ENCODE data around the gene GLB1L. TPM values are rescaled to one million over a fixed set of nuclear protein-coding genes. Genes with fewer than 3 reads are reported as not detected.
"Not testable (repeated sequence)": the region's sequence is repeated elsewhere in the genome, so short reads cannot be mapped to it uniquely, and the experiment has no call there.

Gene GLB1L
- total RNA-seq, 2 donors from 2014 or later, result 4.7 to 4.9 TPM

GRCh38 chr2:219215871-219216534, 29.2 kb downstream of the GLB1L start:
- intact Hi-C loops (cut with DNase I), result loop anchor here (5.0 kb wide), 1 partner anchor 39 kb away; the partner anchor contains the start of genes CNPPD1 (in 2 of the 2) and RETREG2 (in 2 of the 2)
- DNase-seq (no peak), ATAC-seq (no peak)

- intact Hi-C loops (cut with DNase I), result loop anchor here (5.0 kb wide), 1 partner anchor 37 kb away; the partner anchor contains the start of genes CNPPD1 (in 2 of the 2) and RETREG2 (in 2 of the 2)
- DNase-seq, result no peak
- no peak for ATAC-seq
Observed at GRCh38 chr2:219214786-219215185, 30.5 kb downstream of the GLB1L start.

- no peak for ATAC-seq
- intact Hi-C loops (cut with DNase I), result no loop called here
Observed at GRCh38 chr2:219214141-219214540, 31.1 kb downstream of the GLB1L start.

DNA sequence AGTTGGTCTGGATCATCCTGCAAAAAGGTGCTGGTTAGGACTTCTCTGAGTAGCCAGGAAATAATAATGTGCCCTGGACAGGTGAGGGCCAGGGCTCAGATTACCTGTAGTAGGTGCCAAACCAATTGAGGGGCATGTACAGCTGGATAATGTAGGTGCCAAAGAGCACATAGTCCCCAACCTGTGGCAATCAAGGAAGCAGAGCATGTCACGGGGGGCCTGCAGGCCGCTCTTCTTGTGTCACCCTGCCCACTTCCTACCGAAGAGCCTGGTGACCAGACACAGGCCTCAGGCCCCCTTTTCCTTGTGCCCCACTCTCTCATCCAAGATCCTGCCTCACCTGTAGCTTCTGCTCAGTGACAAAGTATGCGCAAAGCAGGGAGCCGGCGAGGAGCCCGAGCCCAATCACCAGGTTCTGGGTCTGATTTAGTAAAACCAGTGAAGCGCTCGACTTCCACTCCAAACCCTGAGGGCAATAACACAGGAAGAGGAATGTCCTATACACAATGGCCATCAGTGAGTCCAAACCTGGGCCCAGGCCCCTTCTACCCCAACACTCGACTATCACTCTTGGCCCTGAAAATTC, 31.7 kb downstream of the GLB1L start:
- no peak for ATAC-seq
- intact Hi-C loops (cut with DNase I), result no loop called here
- no peak for DNase-seq

More at GRCh38 chr2:219214141-219214540, 31.1 kb downstream of the GLB1L start:
- no peak for DNase-seq

DNA sequence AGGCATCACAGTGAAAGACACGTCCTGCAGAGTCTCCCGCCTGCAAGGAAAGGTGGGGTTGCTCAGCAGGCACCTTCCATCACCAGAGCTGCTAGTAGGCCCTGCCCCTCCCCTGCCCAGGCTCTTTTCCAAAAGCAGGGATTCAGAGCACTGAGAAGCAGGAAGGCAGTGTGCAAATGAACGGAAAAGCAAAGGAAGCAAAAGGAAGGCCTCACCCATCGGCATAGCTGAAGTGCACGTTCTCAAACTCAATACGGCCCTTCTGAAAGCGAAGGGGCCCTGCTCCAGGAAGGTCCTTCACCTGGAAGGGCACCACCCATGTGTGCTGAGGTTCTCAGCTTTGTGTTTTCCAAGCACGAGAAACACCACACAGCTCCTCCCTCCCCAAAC, 32.2 kb downstream of the GLB1L start:
- ATAC-seq, result no peak
- intact Hi-C loops (cut with DNase I), result no loop called here

GRCh38 chr2:219210886-219211362, 34.3 kb downstream of the GLB1L start:
- DNase-seq, result no peak
- intact Hi-C loops (cut with DNase I), result no loop called here
- ATAC-seq, result no peak

More for the DNA sequence above, 32.2 kb downstream of the GLB1L start:
- DNase-seq, result no peak

GRCh38 chr2:219210196-219210885, 34.9 kb downstream of the GLB1L start:
- intact Hi-C loops (cut with DNase I), result no loop called here
- ATAC-seq (no peak), DNase-seq (no peak)

DNA sequence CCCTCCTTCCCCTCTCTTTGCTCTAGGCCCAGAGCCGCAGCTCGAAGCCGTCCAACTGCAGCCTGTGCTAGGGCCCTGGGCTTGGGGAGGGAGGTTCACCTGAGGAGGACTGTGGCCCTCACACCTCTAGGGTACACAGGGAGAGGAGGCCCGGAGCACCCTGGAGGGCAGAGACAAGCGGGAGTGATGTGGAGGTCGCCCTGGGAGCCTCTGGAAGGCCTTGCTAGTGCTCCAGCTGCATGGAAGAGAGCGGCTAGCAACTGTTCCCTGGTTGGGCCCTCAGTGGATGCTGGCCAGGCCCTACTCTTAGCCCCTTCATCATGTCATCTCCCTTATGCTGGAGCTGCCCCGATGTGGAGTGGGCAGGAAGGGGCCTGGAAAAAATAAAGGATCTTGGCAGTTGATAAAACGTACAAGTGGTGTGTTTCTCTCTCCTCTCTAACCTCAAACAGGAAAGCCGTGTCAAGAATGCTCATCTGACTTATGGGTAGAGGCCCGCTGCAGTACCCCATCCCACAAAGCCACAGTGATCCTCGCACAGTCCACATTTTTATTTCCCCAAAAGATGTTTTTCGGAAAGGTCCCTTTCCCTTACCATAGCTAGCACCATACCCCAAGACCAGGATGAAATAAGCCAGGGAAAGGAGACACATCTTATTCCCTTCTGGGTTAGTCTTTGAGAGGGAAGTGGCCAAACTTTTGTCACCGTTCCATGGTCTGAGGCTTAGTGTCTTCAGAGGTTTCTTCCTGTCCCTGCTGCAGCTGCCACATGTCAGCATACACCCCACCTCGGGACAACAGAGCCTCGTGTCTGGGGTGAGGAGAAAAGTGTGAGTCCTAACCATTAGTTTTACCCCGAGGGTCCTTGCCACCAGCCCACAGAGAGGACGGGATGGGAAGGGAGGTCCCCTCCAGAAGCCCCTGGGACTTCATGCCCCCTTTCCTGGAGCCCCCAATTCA, 35.7 kb downstream of the GLB1L start:
- intact Hi-C loops (cut with DNase I), result no loop called here
- no peak for ATAC-seq

GRCh38 chr2:219207884-219208740, 37.1 kb downstream of the GLB1L start:
- DNase-seq (no peak), ATAC-seq (no peak)
- intact Hi-C loops (cut with DNase I), result no loop called here

More for the DNA sequence above, 35.7 kb downstream of the GLB1L start:
- DNase-seq, result no peak

DNA sequence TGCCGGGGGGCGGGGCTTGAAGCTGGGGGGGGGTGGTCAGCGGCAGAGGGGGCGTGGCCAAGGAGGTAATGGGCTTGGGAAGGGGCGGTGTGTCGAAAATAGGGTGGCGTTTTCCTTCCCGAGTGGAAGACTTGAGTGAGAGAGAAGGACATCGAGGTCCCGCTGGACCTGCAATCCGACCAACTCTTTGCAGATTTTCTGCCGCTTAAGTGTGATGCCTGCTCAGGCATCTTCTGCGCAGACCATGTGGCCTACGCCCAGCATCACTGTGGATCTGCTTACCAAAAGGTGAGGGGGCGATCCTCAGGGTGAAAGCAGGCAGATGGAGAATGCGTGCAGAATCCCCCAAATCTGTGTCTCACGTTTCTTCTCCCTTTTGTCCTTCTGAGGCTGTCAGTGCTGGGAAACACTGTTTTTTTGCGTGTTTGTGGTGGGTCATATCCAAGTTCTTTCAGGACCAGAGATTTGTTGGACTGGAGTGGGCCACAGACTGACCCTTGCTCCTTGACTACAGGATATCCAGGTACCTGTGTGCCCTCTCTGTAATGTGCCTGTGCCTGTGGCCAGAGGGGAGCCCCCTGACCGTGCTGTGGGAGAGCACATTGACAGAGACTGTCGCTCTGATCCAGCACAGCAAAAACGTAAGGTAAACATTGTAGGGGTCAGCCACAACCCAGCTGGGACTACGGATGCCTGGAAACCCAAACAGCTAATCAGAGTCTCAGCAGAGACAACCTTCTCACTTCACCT, 37.9 kb downstream of the GLB1L start:
- DNase-seq (no peak), ATAC-seq (no peak)
- intact Hi-C loops (cut with DNase I), result no loop called here

- intact Hi-C loops (cut with DNase I), result no loop called here
- ATAC-seq, result peak; percentile 98
- DNase-seq, result peak; percentile 96
Observed at GRCh38 chr2:219206328-219207133, 38.7 kb downstream of the GLB1L start, which contains the start of gene ZFAND2B. Gene ZFAND2B, plus strand, starts transcription at chr2:219206782. Its CDS starts 206 bp downstream, at chr2:219206988.

GRCh38 chr2:219205981-219206327, 39.3 kb downstream of the GLB1L start:
- no peak for ATAC-seq
- intact Hi-C loops (cut with DNase I), result no loop called here

GRCh38 chr2:219205165-219205538, 40.1 kb downstream of the GLB1L start:
- ATAC-seq, result no peak
- intact Hi-C loops (cut with DNase I), result no loop called here

More at GRCh38 chr2:219205981-219206327, 39.3 kb downstream of the GLB1L start:
- no peak for DNase-seq

DNA sequence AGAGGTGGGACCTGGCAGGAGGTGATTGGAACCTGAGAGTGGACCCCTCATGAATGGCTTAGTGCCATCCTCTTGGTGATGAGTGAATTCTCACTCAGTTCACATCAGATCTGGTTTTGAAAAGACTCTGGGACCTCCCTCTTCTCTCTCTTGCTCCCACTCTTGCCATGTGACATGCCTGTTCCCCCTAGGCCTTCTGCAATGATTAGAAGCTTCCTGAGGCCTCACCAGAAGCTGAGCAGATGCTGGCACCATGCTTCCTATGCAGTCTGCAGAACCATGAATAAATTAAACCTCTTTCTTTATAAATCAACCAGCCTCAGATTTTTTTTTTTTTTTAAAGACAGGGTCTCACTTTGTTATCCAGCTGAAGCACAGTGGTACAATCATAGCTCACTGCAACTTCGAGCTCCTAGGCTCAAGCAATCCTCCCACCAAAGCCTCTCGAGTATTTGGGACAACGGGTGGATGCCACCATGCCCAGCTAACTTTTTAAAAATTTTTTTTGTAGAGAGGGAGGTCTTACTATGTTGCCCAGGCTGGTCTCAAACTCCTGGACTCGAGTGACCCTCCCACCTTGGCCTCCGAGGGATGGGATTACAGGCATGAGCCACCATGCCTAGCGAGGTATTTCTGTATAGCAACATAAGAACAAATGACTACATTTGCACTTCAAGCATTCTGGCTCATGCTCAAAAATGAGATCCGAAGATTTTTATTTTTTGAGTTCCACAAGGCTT, 40.6 kb downstream of the GLB1L start:
- DNase-seq (no peak), ATAC-seq (no peak)
- intact Hi-C loops (cut with DNase I), result no loop called here

More at GRCh38 chr2:219205165-219205538, 40.1 kb downstream of the GLB1L start:
- DNase-seq, result no peak

DNA sequence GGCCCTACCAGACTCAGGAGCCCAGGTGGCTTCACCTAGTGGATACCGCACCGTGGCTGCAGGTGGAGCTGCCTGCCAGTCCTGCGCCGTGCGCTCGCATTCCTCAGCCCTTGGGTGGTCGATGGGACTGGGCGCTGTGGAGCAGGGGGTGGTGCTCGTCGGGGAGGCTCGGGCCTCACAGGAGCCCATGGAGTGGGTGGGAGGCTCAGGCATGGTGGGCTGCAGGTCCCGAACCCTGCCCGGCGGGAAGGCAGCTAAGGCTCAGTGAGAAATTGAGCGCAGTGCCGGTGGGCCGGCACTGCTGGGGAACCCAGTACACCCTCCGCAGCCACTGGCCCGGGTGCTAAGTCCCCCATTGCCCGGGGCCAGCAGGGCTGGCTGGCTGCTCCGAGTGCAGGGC, 43.9 kb downstream of the GLB1L start:
- DNase-seq; ATAC-seq; intact Hi-C loops (cut with DNase I): not testable (repeated sequence)
